GM18502 (cell line): ENCODE results near the gene UXS1.

Source experiments
- ATAC-seq: cut with Tn5 transposase; IDR thresholded peaks from one replicate; pipeline ENCODE4 v1.9.1; 2021; ENCODE audit warnings: mild to moderate bottlenecking; ENCODE audit not compliant: unreplicated experiment, poor library complexity

Gene UXS1

DNA sequence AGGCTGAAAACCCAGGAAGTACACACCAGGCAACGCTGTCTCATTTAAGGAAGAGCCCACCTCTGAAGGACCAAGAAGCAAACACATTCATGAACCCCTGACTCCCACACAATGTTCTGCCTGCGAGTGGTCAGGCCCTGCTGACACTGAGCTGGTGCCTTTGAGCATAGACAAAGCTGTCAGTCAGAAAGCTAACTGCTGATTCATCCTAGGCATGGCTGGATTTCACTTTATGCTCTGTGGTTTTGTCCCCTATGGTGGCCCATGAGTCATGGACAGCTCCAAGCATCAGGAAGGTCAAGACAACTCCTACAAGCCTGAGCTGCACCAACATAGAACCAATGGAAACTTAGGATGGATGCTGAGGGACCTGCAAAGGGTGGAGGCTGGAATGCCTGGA is 78.9 kb downstream of the UXS1 start:
- ATAC-seq: peak; percentile 65

GRCh38 chr2:106114166-106114565 is 79.9 kb downstream of the UXS1 start:
- no peak for ATAC-seq

GRCh38 chr2:106113361-106113966 is 80.6 kb downstream of the UXS1 start:
- ATAC-seq: no peak

DNA sequence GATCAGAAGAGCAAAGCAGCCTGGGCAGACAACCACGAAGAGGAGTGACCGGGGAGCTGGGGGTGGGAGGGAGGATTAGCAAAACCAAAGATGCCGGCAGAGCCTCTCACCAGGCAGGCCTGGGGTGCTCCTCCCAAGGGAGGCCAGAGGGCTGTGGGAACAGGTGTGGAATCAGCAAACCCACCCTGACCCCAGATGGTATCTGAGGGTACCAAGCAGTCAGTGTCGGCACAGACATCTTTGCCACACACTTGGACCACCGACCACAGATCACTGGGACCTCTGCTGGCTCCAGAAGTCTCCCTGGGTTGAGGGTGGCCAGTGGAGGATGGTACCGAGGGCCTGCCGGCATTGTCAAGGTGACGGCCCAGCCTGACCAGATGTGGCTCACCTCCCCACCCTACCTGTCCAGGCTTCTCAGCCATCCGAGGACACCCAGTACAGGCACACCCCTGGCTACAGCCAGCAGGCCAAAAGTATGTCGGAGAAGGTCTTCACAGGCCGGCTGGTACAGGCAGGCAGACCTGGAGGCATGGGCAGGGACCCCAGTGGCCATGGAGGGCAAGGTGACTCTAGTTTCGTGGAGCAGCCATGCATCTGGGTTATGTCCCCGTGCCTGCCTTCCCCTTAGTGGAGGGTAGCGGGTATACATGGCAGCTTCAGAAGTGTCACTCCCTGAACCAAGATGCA is 82.1 kb downstream of the UXS1 start:
- ATAC-seq: no peak

GRCh38 chr2:106109675-106110424 is 84.3 kb downstream of the UXS1 start:
- no peak for ATAC-seq

DNA sequence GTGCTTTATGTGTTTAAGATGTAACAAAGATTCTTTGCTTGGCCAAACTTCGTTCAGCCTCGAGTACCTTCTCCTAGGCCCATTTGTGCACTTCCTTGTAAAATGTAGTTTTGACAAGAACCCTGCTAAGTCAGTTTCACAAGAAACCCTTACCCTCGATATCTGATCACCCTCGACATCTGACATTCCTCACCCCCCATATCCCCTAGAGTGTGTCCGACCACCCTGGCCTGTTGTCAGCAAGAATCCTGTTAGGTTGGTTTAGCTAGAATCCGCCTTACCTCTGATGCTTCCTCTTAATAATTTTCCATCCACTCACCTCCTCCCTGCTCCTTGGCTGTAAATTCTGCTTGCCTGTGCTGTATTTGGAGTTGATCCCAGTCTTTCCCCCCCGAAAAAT is 85.3 kb downstream of the UXS1 start:
- no peak for ATAC-seq

DNA sequence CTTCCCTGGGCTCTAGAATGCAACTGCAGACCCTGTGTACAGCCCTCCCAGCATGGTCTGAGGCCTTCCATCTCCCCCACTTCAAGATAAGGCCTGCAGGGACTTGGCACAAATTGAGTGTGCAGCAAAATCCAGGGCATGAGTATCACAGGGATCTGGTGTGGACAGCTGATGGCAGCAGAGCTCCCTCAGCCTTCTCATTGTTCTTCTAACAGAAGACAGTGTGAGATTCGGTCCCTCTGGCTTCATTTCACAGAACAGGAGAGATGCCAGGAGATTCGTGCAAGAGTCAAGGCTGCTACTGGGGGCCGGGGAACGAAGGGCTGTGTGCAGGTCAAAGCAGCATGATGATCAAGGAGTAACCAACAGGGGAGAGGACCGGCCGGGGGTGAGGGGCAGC is 85.8 kb downstream of the UXS1 start:
- ATAC-seq: no peak

- ATAC-seq: peak; percentile 83
These were observed 86.5 kb downstream of the UXS1 start for GRCh38 chr2:106107509-106108131.

DNA sequence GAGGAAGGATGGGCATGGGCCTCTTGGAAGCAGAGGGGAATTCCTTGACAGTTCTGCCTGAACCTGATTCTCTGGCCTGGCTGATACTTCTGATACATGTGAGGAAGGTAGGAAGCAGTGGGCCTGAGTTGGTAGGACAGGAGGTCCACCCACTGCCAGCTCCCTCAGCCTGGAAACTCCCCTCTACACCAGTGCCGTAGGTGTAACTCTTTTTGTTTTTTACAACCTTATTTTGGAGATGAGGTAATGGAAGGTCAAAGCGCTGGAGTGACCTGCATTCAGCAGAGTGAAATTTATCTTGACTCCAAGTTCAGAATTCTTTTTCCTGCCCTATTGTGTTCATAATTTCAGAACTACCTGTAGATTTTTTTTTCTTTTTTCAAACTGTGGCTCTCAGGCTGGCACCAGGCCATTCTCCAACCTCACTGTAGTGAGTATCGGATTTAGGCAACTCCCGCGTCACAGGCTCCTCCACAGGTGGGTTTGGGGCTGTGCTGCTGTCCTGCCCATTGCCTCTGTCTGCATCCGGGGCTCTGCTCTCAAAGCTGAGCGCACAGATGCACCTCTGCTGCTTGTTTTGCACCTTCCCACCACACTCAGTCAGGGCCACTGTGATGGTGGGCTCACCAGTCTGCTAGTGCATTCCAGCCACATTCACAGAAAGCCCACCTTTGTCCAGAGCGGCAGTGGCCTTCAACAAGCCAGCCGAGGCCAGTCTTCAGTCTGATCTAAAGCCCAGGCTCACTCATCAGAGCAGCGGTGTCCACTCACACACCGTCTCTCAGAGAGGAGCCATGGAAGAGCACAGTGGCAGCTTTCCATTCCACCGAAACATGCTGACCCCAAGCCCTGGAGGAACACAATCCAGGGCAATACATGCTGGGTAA is 87.2 kb downstream of the UXS1 start:
- peak; percentile 4 for ATAC-seq

GRCh38 chr2:106105151-106105922 is 88.8 kb downstream of the UXS1 start:
- ATAC-seq: no peak

- peak; percentile 50 for ATAC-seq
These were observed 89.6 kb downstream of the UXS1 start for GRCh38 chr2:106104332-106105062.

DNA sequence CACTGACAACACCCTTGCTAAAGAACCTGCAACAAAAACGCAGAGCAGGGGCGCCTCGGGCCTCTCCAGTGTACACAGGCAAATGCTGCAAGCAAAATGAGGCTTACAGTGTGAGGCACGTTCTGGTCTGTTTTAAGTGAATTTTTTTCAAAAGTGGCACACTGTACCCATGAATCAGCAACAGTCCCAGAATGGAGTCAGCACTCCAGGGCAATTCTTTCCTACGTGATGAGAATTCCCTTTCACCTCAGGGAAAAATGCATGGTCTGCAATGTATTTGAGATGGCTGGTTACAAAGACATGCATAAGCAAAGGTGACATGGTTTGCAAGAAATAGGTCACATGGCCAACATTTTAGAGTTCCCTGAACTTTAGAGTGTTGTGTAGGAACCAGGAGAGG is 94.4 kb downstream of the UXS1 start:
- ATAC-seq: no peak

DNA sequence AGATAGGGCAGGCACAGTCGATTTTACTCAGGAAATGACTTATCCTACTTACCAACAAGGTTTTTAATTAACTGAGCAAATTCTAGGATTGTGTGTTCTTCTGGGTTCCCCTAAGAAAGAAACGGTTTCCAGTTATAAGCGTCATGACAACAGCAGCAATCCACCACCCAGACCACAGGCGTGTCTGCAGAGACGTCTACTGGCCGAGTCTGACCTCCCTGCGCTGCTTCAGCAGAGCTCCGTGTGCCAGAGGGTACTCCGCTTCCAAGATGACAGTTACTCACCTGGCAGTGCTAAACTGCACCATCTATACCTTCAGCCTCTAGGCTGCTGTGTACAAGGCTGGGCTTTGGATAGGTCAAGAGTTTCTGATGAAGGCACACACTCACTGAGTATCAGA is 95.4 kb downstream of the UXS1 start:
- ATAC-seq: no peak

DNA sequence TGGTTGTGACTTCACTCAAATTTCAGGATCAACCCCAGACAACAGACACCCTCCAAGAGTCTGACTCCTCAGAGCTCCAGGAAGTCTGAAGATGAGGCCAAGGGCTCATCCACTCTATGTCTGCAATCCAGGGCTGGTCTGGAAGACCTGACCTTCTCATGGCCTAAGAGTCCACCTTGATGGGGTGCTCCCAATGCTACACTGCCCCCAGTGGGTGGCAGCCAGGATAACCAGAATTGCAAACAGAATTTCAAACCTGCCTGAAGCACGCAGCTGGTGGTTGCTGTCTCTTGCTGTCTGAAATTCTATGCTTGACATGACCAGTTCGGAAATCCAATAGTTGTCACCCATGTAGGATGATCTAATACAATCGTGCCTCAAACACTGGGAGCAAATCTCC is 96.0 kb downstream of the UXS1 start:
- ATAC-seq: no peak

DNA sequence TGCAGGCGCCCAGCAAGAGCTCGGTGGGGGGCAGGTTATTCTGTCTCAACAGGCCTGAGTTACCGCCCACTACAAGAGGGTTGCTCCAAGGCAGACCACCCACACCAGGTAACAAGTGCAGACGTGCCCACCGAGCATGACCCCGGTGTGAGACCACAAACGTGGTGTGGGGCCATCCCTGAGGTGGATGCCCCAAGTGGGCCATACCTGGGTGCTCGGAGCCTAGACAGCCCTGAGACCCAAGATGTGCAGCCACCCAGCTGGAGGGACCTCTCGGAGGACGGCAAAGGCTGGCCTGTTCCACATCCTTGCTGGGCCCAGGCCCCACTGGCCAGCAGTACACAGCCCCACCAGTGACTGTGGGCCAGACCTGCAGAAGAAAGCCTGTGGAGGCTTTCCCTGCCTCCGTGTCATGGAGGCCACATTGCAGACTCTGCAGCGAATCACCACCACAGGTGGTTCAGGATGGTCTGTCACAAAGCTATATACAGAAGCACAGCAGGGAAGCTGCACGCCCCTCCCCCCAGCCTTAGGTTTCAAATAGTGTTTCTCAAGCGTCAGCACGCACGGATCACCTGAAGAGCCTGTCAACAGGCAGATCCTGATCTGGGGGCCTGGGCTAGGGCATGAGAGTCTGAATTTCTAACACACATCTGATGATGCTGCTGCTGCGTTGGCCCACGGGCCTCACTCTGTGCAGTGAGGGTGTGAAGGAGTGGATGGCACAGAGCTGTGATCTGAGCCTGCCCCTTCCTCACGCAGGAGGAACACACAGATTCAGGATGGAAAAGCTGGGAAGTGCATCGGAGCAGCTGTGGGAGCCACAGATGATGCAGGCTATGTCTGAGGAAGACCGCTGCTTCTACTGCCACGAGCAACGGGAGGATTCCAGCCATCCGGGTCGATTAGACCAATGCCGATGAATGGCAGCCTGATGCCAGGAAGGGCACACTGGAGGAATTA is 96.8 kb downstream of the UXS1 start:
- ATAC-seq: no peak

- no peak for ATAC-seq
These were observed 97.6 kb downstream of the UXS1 start for GRCh38 chr2:106096299-106097037.
